ENCODE data around the gene LIPE. TPM values are rescaled to one million over a fixed set of nuclear protein-coding genes. Genes with fewer than 3 reads are reported as not detected.
A peak's percentile ranks its signal among the peaks of the same experiment; 100 is the strongest.

LIPE gene
- total RNA-seq, 6 donors from 2014 or later = 1.3 to 6.2 (median 4.2) TPM

GRCh38 chr19:42436006-42436405, 8.8 kb upstream of the LIPE start:
- H3K36me3 ChIP-seq = no peaks in the 10 kb centered on the region
- WGBS, 2 donors = 46 to 57% methylated on average over 3 of the region's 3 CpGs

GRCh38 chr19:42435316-42435715, 8.1 kb upstream of the LIPE start:
- no peaks in the 10 kb centered on the region for H3K27me3 ChIP-seq
- ATAC-seq (ENCODE audit: low FRiP score in 2 of 2) (no peak), DNase-seq (no peak)
- 92 to 95% methylated on average over 6 of the region's 6 CpGs for WGBS, 2 donors
- TF ChIP-seq POLR2A (IDR thresholded peaks at IDR 0.05) = no peak
- no peak for TF ChIP-seq CTCF (IDR thresholded peaks at IDR 0.05)
- TF ChIP-seq POLR2AphosphoS5 (IDR thresholded peaks at IDR 0.05) = no peak
- no peak for TF ChIP-seq EP300 (IDR thresholded peaks at IDR 0.05)
- no peak overlapping the region for H3K4me3 ChIP-seq
- H3K36me3 ChIP-seq = no peaks in the 10 kb centered on the region
- peaks cover 13 to 32% (median 19%) of the 10 kb centered on the region in 4 donors for H3K4me1 ChIP-seq
- H3K27ac ChIP-seq = peak overlapping the region in 1 of 4 donors; percentile 52
- no peaks in the 10 kb centered on the region for H3K9me3 ChIP-seq

More at GRCh38 chr19:42436006-42436405, 8.8 kb upstream of the LIPE start:
- TF ChIP-seq CTCF (IDR thresholded peaks at IDR 0.05) (no peak), EP300 (IDR thresholded peaks at IDR 0.05) (no peak), POLR2AphosphoS5 (IDR thresholded peaks at IDR 0.05) (no peak), POLR2A (IDR thresholded peaks at IDR 0.05) (no peak)
- no peaks in the 10 kb centered on the region for H3K9me3 ChIP-seq
- H3K27me3 ChIP-seq = no peaks in the 10 kb centered on the region
- H3K4me1 ChIP-seq = peaks cover 18 to 38% (median 23%) of the 10 kb centered on the region in 4 donors
- no peak overlapping the region for H3K4me3 ChIP-seq
- DNase-seq (peak in 1 of 2 donors; percentile 78), ATAC-seq (ENCODE audit: low FRiP score in 2 of 2) (peak in 1 of 2 donors; percentile 65)
- peak overlapping the region in 2 of 4 donors; percentile 4 to 52 for H3K27ac ChIP-seq

- 37 to 42% methylated on average over 9 of the region's 9 CpGs for WGBS, 2 donors
Observed at GRCh38 chr19:42433503-42434260, 6.5 kb upstream of the LIPE start.

GRCh38 chr19:42431486-42431885, 4.3 kb upstream of the LIPE start:
- no peaks in the 10 kb centered on the region for H3K27me3 ChIP-seq
- no peaks in the 10 kb centered on the region for H3K9me3 ChIP-seq
- H3K4me3 ChIP-seq = no peak overlapping the region
- TF ChIP-seq POLR2AphosphoS5 (IDR thresholded peaks at IDR 0.05) (no peak), POLR2A (IDR thresholded peaks at IDR 0.05) (no peak), CTCF (IDR thresholded peaks at IDR 0.05) (no peak), EP300 (IDR thresholded peaks at IDR 0.05) (no peak)
- no peak overlapping the region for H3K27ac ChIP-seq
- DNase-seq = no peak
- no peak for ATAC-seq (ENCODE audit: low FRiP score in 2 of 2)
- no peaks in the 10 kb centered on the region for H3K36me3 ChIP-seq
- 92 to 96% methylated on average over 1 of the region's 1 CpG for WGBS, 2 donors
- peaks cover 8 to 18% (median 15%) of the 10 kb centered on the region in 4 donors for H3K4me1 ChIP-seq

More at GRCh38 chr19:42433503-42434260, 6.5 kb upstream of the LIPE start:
- DNase-seq (peak in 1 of 2 donors; percentile 64), ATAC-seq (ENCODE audit: low FRiP score in 2 of 2) (peak; percentile 78 to 81)
- Histone ChIP-seq H3K4me3 (no peak overlapping the region), H3K27me3 (no peaks in the 10 kb centered on the region), H3K36me3 (no peaks in the 10 kb centered on the region), H3K9me3 (no peaks in the 10 kb centered on the region), H3K4me1 (peaks cover 13 to 20% (median 16%) of the 10 kb centered on the region in 4 donors), H3K27ac (peak overlapping the region; percentile 34 to 73 (median 54))
- TF ChIP-seq POLR2AphosphoS5 (IDR thresholded peaks at IDR 0.05) = peak; percentile 11 to 28
- TF ChIP-seq CTCF (IDR thresholded peaks at IDR 0.05) = peak; percentile 21 to 60 (median 48)
- no peak for TF ChIP-seq EP300 (IDR thresholded peaks at IDR 0.05)
